RCC 7860 (cell line): ENCODE measurements around the gene PTPN4.
"Not testable (repeated sequence)": the region's sequence is repeated elsewhere in the genome, so short reads cannot be mapped to it uniquely, and the experiment has no call there.

Experiments
- DNase-seq: peaks from one replicate; pipeline ENCODE4 v3.0.0-alpha.2; 2015; ENCODE audit warnings: low spot score
- FAIRE-seq: peaks from 2 replicates; lab custom pipeline; 2012; peaks lifted over from hg19 to GRCh38; lab: Jason Lieb, UNC

Gene PTPN4

GRCh38 chr2:119932809-119933208, 173.1 kb downstream of the PTPN4 start:
- no peak for FAIRE-seq
- no peak for DNase-seq

GRCh38 chr2:119934319-119934718, 174.6 kb downstream of the PTPN4 start:
- peak; percentile 18 for FAIRE-seq

GRCh38 chr2:119937680-119938079, 178.0 kb downstream of the PTPN4 start:
- no peak for FAIRE-seq
- no peak for DNase-seq

More at GRCh38 chr2:119934319-119934718, 174.6 kb downstream of the PTPN4 start:
- DNase-seq: no peak

GRCh38 chr2:119939915-119940314, 180.2 kb downstream of the PTPN4 start:
- FAIRE-seq (no peak), DNase-seq (no peak)

GRCh38 chr2:119940856-119941255, 181.1 kb downstream of the PTPN4 start:
- FAIRE-seq: no peak
- DNase-seq: no peak

- no peak for DNase-seq
- no peak for FAIRE-seq
These were observed 181.7 kb downstream of the PTPN4 start for GRCh38 chr2:119941388-119941787.

GRCh38 chr2:119941981-119942513, 182.3 kb downstream of the PTPN4 start:
- DNase-seq (no peak), FAIRE-seq (no peak)

GRCh38 chr2:119943058-119943457, 183.3 kb downstream of the PTPN4 start:
- FAIRE-seq: no peak
- no peak for DNase-seq

GRCh38 chr2:119947535-119947934, 187.8 kb downstream of the PTPN4 start:
- FAIRE-seq (no peak), DNase-seq (no peak)

- no peak for DNase-seq
- no peak for FAIRE-seq
These were observed 191.2 kb downstream of the PTPN4 start for GRCh38 chr2:119950966-119951365.

GRCh38 chr2:119958670-119959268, 199.0 kb downstream of the PTPN4 start:
- no peak for FAIRE-seq

GRCh38 chr2:119960821-119961220, 201.1 kb downstream of the PTPN4 start:
- FAIRE-seq (no peak), DNase-seq (no peak)

More at GRCh38 chr2:119958670-119959268, 199.0 kb downstream of the PTPN4 start:
- peak; percentile 24 for DNase-seq

GRCh38 chr2:119981896-119982295, 222.2 kb downstream of the PTPN4 start:
- DNase-seq (no peak), FAIRE-seq (no peak)

- FAIRE-seq: no peak
- no peak for DNase-seq
These were observed 222.8 kb downstream of the PTPN4 start for GRCh38 chr2:119982506-119982905.

- no peak for FAIRE-seq
- no peak for DNase-seq
These were observed 223.4 kb downstream of the PTPN4 start for GRCh38 chr2:119983108-119983507.

GRCh38 chr2:119996148-119996547, 236.4 kb downstream of the PTPN4 start:
- DNase-seq: no peak
- no peak for FAIRE-seq

- not testable (repeated sequence) for DNase-seq, FAIRE-seq
These were observed 237.5 kb downstream of the PTPN4 start for GRCh38 chr2:119996896-119997891.

GRCh38 chr2:120001471-120001870, 241.7 kb downstream of the PTPN4 start:
- DNase-seq (no peak), FAIRE-seq (no peak)

GRCh38 chr2:120004254-120004653, 244.5 kb downstream of the PTPN4 start:
- no peak for FAIRE-seq
- no peak for DNase-seq

GRCh38 chr2:120005834-120006521, 246.3 kb downstream of the PTPN4 start:
- FAIRE-seq (no peak), DNase-seq (no peak)

- no peak for FAIRE-seq
- DNase-seq: no peak
These were observed 248.1 kb downstream of the PTPN4 start for GRCh38 chr2:120007851-120008250.
